Stimulated activated CD4-positive, alpha-beta T cell treated with anti-CD3 and anti-CD28 coated beads, Interleukin-1b, Interleukin-23, amount 100 ng/mL, for 4 hours (primary cell): ENCODE results near the gene KIAA0232.
"Not testable (repeated sequence)": the region's sequence is repeated elsewhere in the genome, so short reads cannot be mapped to it uniquely, and the experiment has no call there.

ENCODE experiments used
- DNase-seq, 2 donors: peaks; one replicate each; pipeline ENCODE4 v3.0.0-alpha.2; 2020; ENCODE audit warnings: low read depth in 2 of 2

Gene KIAA0232

DNA sequence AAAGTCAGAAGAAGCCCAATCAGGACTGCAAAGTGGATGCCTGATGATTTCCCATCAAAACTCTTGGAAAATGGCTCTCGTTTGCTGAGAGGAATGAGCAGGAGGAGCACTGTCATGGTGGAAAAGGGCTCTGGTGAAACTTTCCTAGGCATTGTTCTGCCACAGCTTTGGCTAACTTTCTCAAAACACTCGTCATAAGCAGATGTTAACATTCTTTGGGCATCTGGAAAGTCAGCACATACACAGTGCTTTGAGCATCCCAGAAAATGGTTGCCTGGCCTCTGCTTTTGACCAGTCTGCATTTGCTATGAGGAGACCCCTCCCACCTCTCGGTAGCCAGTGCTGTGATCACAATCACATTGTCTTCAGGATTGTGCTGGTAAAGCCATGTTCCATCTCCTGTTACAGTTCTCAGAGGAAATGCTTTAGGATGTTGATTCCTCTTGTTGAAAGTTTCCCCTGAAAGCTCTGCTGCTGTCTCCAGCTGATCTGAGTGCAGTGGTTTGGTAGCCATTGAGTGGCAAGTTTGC, 101.9 kb downstream of the KIAA0232 start:
- DNase-seq = no peak

DNA sequence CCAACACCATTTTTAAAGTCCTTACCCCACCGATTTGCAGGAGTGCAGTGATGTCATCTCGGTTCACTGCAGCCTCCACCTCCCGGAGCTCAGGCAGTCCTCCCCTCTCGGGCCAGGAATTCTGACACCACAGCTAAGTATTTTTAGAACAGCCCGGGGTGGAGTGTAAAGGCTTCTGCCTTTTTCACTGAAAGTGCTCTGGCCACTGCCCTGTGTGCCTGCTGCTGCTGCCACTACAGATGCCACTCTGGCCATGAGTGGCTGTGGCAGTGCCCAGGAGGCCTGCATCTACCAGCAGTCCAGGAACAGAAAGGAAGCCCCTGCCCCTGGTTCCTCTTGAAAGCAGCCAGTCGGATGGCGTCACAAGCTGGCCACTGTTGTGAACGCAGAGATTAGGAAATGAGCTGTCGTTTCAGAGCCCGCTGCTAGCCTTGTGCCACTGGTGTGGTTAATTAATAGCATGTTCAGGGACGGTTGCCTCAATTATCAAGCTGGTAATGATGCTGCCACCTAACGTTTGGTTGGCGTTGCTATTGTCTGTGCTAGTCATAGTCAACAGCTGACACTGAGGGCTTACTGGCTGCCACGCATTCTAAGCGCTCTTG, 103.5 kb downstream of the KIAA0232 start:
- no peak for DNase-seq

DNA sequence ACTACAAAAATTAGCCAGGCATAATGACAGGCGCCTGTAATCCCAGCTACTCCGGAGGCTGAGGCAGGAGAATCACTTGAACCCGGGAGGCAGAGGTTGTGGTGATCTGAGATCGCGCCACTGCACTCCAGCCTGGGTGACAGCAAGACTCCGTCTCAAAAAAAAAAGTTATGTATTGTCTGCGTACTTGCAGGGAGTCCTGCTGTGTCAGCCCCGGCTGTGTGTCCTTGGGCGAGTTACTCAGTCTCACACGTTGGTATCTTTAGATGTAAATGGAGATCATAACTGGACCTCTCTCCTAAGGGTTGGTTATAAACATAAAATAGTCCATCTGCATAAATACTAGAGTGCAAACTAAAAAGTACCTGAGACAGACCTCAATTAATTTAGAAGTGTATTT, 104.4 kb downstream of the KIAA0232 start:
- no peak for DNase-seq

DNA sequence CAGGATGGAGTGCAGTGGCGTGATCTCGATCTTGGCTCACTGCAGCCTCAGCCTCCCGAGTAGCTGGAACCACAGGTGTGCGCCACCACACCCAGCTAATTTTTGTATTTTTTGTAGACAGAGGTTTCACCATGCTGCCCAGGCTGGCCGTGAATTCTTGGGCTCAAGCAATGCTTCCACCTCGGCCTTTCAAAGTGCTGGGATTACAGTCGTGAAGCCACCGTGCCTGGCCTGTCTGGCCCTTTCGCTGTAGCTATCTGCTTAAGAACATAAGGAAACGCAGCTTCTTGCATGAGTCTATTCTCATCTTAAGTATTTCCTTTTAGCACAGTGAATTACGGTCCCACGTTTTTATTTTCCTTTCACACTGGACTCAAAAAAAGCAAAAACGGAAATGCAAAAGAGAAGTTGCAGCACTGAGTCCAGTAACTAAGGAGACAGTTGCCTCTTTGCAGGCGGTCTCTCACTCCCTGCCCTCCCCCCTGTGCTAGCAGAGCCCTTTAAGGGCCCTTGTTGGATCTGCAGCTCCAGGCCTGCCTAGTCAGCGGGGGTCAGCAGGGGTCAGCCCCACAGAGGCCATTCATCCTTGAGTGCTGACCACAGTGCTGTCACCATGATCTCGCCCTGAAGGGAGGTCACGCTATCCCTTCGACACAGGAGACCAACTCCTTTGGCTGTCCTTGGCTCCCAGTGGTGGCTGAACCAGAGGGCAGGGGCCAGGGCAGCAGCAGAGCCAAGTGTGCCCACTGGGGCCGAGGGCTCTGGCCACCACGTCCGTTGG, 105.3 kb downstream of the KIAA0232 start:
- no peak for DNase-seq

DNA sequence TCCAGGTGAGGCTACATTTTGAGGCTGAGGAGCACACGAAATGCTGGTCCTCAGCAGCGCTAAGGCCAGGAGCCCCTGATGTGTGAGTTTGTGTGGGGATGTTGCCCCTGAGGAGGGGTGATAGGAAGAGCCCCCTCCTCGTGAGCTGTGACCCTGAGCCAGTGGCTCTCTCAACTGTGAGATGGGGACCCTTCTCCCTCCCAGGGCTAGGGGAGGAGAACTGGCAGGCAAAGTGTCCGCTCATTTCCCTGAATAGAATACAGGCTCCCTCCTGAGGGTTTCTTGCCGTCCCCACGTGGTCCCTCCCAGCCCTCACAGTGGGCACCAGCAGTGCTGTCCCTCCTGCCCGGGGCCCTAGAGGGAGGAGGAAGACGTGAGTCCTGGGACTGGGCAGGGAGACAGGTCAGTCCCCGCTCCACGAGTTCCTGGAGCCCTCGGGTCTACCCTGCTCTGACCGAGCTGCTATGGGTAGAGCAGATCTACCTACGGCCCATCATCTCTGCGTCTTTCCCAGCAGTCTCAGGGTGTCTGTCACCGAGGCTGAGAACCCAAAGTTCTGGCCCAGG, 106.1 kb downstream of the KIAA0232 start:
- no peak for DNase-seq

DNA sequence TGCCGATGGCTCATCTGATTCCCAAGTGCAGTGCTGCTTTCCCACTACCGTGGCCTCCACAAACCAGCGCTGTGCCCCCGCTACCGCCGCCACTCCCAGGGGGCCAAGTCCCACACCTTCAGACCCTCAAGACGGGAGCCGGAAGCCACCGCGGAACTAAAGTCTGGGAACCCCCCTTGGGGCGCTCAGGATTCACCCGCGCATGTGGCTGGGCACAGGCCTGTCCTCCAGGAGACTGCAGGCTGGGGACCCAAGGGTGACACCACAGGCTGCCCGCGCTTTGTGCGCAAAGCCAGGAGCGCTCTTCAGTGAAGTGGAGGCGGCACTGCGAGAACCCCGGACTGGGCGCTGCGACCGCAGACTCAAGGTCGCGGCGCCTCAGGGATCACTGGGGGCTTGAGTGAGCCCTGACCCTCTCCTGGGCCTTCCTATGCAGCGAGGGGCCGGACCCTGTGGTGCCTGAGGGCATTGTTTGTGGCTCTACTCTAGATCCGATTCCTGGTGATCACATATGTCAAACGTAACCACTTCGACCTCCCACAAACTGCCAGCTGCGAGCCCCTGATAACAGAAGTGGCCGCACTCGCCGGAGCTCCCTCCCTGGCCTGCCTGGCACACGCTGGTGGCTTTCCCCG, 106.7 kb downstream of the KIAA0232 start:
- no peak for DNase-seq

DNA sequence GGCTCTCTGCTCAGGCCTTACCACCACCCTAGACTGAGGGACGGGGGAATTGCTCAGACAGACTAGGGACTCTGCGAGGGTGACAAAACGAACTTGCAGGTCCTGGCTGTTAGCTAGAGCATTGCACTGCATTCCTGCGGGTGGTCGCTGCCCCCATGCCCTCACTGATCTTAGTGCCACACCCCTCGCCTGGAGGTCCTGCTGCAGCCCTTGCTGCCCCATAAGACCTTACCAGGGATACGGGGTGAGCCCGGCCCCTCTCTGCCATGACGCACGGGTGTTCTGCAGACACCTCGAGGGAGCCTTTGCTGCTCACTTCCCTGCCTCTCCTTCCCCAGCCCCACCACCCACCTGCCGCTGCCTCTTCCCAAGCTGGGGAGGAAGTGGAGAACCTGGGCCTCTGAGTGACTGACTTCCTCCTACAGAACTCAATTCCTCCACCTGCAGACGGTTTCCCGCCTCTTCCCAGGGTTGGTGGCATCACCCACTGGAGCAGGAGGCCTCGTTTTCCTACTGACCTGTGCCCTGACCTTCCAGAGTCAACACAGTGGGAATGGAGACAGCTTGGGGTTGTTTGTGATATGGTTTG, 107.3 kb downstream of the KIAA0232 start:
- no peak for DNase-seq

DNA sequence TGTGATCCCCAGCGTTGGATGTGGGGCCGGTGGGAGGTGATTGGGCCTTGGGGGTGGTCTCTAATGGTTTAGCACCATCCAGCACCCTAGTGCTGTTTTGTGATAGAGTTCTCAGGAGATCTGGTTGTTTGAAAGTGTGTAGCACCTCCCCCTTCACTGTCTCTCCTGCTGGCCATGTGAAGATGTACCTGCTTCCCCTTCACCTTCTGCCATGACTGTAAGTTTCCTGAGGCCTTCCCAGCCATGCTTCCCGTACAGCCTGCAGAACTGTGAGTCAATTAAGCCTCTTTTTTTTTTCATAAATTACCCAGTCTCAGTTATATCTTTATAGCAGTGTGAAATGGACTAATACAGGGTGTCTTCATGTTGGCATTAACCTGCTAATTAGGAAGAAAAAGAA, 107.8 kb downstream of the KIAA0232 start:
- no peak for DNase-seq

DNA sequence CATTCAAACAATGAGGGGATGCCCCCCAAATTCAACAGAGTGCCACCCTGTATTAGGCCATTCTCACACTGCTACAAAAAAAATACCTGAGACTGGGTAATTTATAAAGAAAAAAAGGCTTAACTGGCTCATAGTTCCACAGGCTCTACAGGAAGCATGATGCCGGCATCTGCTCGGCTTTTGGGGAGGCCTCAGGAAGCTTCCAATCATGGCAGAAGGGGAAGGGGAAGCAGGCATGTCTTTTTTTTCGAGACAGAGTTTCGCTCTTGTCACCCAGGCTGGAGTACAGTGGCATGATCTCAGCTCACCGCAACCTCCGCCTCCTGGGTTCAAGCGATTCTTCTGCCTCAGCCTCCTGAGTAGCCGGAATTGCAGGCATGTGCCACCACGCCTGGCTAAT, 108.4 kb downstream of the KIAA0232 start:
- not testable (repeated sequence) for DNase-seq

DNA sequence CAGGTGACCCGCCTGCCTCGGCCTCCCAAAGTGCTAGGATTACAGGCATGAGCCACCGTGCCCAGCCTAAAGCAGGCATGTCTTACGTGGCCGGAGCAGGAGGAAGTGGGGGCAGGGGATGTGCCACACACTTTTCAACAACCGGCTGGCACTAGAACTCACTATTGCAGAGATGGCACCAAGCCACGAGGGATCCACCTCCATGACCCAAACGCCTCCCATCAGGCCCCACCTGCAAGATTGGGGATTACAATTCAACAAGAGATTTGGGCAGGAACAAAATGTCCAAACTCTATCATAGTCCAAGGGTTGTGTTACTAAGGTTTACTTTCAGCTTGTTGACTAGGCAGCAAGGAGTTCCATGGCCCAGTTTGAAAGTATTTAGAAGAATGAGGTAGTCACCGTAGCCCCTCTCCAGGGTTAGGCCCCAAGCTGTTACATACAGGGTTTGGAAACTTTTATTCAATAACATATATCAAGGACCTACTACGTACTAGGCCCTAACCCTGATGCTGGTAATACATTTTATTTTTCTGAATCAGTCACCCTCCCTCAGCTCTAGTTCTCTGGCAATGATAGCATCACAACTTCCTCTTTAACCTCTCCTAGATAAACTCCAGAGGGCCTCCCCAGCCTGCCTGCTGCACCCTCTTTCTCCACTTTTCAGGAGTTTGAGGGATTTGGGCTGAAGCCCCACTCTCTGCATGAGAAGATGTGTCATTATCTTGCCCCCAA, 109.1 kb downstream of the KIAA0232 start:
- no peak for DNase-seq

DNA sequence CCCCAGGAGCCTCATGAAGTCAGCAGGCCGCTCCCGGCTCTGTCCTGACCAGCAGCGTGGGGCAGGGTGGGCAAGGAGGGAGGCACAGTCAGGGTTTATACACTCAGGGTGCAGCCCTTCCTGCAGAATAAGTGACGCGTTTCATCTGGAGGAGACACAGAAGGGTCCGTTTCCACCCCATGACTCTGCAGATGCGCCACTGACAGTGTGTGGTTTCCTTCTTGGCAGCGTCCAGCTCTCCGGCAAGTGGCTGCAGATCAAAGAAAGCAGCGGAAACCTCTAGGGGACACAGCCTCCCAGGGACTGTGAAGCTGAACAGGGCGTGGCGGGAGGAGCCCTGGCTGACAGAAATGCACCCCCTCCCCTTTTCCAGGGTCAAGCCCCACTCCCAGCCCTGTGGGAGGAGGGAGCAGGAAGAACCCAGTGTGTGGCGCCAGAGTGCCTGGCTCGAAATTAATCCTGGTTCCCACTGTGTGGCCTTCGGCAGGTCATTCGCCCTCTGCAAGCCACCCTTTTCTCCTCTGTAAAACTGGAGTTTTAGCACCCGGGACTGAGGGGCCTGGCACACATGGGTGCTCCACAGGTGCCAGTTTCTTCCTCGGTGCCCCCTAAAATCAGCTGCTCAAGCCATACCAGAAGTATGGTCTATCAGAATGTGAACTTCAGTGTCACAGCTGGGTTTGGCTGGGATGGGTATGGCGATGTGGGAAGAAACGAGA, 109.8 kb downstream of the KIAA0232 start:
- no peak for DNase-seq

DNA sequence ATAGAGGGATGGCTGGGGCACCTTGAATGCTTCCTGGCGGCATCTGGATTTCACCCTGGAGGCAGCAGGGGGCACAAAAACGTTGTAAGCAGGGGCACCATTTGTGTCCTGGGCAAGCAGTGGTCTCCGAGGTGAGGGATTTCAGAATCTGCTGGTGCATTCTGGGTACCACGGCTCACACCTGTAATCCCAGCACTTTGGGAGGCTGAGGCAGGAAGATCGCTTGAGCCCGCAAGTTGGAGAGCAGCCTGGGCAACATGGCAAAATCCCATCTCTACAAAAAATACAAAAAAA, 110.3 kb downstream of the KIAA0232 start:
- no peak for DNase-seq

DNA sequence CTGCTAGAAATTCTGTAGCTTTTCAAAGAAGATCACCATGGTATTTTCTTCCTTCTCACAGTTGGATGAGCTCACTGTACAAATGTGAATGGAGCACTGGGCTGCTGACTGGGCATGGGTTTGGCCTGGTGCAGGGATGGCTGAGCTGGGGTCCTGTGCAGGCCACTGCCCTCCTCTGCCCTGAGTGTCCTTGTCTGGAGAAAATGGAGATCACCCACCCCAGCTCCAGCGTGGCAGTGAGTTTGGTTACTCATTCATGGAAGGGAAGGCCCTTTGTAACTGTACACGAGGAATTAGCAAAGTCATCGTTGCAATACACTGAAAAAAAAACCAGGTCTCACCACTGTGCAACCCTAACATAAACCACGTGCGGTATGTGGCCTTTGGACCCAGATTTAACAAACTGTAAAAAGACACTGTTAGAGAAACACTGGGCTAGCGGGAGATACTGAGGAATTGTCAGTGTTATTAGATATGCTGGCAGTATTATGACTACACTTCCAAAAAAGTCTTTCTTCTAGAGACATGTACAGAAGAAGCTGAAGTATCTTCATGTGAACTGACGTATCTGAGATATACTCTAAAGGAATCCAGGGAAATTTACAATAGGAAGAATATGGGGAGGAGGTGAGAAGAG, 111.0 kb downstream of the KIAA0232 start:
- DNase-seq = no peak

DNA sequence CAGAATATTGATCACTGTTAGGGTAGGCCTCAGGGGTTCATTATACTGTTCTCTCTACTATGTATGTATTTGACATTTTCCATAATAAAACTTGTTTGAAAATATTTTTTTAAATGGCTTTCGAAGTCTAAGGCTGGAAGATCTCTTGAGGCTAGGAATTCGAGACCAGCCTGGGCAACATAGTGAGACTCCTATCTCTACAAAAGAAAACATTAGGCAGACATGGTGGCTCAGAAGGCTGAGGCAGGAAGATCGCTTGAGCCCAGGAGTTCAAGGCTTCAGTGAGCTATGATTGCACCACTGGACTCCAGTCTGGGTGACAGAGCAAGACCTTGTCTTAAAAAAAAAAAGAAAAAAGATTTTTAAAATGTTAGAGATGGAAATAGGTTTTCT, 111.6 kb downstream of the KIAA0232 start:
- DNase-seq = no peak

DNA sequence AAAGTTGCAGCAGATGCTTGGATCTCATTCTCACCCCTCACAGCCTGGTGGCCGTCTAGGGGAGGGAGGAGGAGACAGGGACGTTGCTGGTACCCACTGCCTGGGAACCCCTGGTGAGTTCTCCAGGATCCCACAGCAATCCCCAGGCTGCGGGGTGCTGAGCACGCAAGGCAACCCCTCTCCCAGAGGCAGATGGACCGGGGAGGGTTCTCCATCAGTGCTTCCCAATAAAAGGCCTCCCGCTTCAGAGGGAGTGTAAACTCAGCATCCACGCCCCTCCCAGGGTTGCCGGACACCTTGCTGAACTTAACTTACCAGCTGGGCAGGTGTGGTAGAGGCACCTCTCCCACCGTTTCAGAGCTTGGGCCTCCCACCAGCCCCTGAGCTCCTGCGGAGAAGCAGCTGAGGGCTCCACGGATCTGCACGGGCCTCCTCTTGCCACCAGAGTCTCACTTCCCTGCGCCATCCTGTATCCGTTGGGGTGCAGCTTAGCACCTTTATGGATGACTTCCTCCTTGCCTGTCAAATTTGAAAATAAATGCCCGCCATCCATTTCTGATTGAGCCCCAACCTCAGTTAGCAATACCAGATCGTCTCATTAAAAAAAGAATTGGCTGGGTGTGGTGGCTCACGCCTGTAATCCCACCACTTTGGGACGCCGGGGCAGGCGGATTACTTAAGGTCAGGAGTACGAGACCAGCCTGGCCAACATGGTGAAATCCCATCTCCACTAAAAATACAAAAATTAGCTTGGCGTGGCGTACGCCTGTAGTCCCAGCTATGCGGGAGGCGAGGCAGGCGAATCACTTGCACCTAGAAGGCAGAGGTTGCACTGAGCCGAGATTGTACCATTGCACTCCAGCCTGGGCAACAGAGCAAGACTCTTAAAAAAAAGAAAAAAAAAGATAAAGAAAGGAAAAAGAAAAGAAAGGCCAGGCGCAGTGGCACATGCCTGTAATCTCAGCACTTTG, 112.3 kb downstream of the KIAA0232 start:
- DNase-seq = no peak

DNA sequence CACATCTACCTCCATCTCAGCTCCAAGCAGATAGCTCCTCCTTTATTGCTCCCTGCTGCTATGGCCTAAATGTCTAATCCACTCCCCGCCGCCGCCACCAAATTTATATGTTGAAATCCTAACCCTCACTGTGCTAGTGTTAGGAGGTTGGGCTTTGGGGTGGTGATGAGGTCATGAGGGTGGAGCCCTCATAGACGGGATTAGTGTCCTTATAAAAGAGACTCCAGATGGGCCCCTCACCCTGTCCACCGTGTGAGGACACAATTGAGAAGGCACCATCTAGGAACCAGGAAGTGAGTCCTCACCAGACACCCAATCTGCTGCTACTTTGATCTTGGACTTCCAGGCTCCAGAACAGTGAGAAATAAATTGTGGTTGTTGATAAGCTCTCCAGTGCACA, 113.5 kb downstream of the KIAA0232 start:
- DNase-seq = no peak

DNA sequence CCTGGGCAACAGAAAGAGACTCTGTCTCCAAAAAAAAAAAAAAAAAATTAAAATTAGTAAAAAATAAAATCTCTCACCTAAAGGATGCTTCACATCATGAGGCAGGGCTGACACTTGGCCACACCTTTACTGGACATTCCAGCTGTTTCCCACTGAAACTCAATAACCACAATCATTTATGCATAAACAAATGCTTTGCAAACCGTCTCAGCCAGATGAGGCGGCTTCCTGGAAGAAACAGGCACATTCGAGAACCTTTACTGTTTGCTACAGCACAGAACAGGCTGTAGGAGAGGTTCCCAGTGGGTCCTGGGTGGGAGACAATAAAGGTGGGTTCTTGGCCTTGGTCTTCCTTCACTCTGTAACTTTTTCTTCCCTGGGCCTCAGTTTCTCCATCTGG, 116.2 kb downstream of the KIAA0232 start:
- no peak for DNase-seq

DNA sequence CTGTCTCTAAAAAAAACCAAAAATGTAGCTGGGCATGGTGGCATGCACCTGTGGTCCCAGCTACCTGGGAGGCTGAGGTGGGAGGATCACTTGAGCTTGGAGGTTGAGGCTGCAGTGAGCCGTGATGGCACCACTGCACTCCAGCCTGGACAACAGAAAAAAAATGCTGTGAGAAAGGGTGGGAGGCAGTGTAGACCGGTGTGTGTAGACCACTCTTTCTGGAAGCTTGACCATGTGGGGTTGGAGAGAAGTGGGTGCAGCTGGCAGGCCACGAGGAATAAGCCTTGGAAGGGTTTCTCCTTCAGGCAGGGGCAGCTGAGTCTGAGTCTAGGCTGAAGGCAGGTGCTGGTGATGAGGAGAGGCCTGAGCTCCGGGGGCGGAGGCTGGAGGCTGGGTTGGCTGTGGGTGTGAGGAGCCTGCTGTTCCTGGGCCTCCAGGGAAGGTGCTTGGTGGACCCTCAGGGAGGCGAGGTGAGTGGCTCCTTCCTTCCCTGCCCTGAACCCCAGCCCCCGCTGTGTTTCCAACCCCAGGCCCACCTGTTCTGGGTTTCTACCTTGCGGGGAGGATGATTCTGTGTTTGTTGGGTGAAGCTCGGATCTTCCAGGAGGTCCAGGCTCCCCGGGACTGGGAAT, 117.8 kb downstream of the KIAA0232 start:
- DNase-seq = no peak

DNA sequence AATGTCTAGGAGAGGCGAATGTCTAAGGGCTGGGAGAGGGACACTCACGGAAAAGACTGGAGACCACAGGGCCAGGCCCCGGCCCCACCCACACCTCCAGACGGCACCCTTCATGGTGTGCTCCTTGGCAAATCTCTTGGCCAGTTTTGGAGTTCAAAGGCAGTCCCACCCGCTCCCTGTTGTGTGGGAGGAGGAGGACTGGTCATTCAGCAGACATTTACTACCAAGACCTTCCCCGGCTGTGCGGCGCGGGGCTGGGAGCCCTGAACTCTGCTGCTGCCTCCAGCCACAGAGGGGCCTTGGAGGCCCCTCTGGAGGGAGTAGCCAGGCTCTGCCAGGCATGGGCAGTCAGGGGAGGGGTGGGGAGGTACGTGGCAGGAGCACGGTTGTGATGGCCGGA, 118.4 kb downstream of the KIAA0232 start:
- DNase-seq = no peak
